CD14-positive monocyte (primary cell): Measurements from ENCODE around the gene NME7. TPM values are rescaled to one million over a fixed set of nuclear protein-coding genes. Genes with fewer than 3 reads are reported as not detected.
A peak's percentile ranks its signal among the peaks of the same experiment; 100 is the strongest.

Source experiments
- DNase-seq, 3 donors: peaks; one replicate each; pipeline ENCODE4 v3.0.0-alpha.2; 2011 to 2022
- H2AFZ ChIP-seq: 2 replicates; pipeline ENCODE4 v1.6.0; 2012; ENCODE audit warnings: mild to moderate bottlenecking, low read depth, low read length, inconsistent platforms; ENCODE audit not compliant: insufficient read depth, poor library complexity, severe bottlenecking
- H3K27ac ChIP-seq, 2 donors: 1 replicate in 1 of 2; 2 replicates in 1 of 2; pipeline ENCODE4 v1.5.1; 2012 to 2013; ENCODE audit warnings: low read length in 2 of 2, control low read depth in 1 of 2, inconsistent platforms in 1 of 2, low read depth in 1 of 2, mild to moderate bottlenecking in 1 of 2
- H3K27me3 ChIP-seq, 2 donors: one replicate each; pipeline versions ENCODE4 v1.6.0 to v1.6.1; 2011 to 2013; ENCODE audit warnings: low read length in 2 of 2; ENCODE audit not compliant: control insufficient read depth in 2 of 2, insufficient read depth in 2 of 2
- H3K36me3 ChIP-seq, 2 donors: replicated peaks in 1 of 2; 1 replicate in 1 of 2; 2 replicates in 1 of 2; pipeline versions ENCODE4 v1.5.1 to v1.6.1; 2012 to 2013; ENCODE audit warnings: low read length in 2 of 2, control low read depth in 1 of 2, inconsistent platforms in 1 of 2, mild to moderate bottlenecking in 1 of 2; ENCODE audit not compliant: insufficient read depth in 2 of 2, control insufficient read depth in 1 of 2
- H3K4me1 ChIP-seq, 2 donors: 1 replicate in 1 of 2; 2 replicates in 1 of 2; pipeline versions ENCODE4 v1.5.1 to v1.6.1; 2012 to 2013; ENCODE audit warnings: low read length in 2 of 2, control low read depth in 1 of 2, inconsistent platforms in 1 of 2, mild to moderate bottlenecking in 1 of 2, moderate library complexity in 1 of 2; ENCODE audit not compliant: insufficient read depth in 2 of 2, control insufficient read depth in 1 of 2
- H3K4me2 ChIP-seq: replicated peaks from 2 replicates; pipeline ENCODE3; 2012; ENCODE audit warnings: low read length, moderate library complexity, mild to moderate bottlenecking; ENCODE audit not compliant: poor library complexity, severe bottlenecking; ENCODE audit errors: extremely low read depth
- H3K4me3 ChIP-seq, 3 experiments: fragments of 200-600 bp in 1 of 3; sonication (generic) in 1 of 3; replicated peaks in 1 of 3; 1 replicate in 2 of 3; 2 replicates in 1 of 3; pipeline ENCODE4 v1.5.1; 2011 to 2013; ENCODE audit warnings: low read length in 3 of 3, mild to moderate bottlenecking in 3 of 3, control low read depth in 2 of 3, low read depth in 2 of 3, inconsistent platforms in 1 of 3, moderate library complexity in 1 of 3
- H3K79me2 ChIP-seq: 2 replicates; pipeline ENCODE4 v1.6.0; 2012; ENCODE audit warnings: mild to moderate bottlenecking, control low read depth, inconsistent platforms, low read length, moderate library complexity; ENCODE audit not compliant: insufficient read depth
- H3K9ac ChIP-seq: 2 replicates; pipeline ENCODE4 v1.6.0; 2017; ENCODE audit warnings: low read length, mild to moderate bottlenecking; ENCODE audit not compliant: insufficient read depth, poor library complexity, severe bottlenecking
- H3K9me3 ChIP-seq, 2 donors: replicated peaks in 1 of 2; 1 replicate in 1 of 2; 2 replicates in 1 of 2; pipeline versions ENCODE4 v1.5.1 to v1.6.1; 2012 to 2013; ENCODE audit warnings: low read length in 2 of 2, control low read depth in 1 of 2; ENCODE audit not compliant: control insufficient read depth in 1 of 2, insufficient read depth in 1 of 2
- H4K20me1 ChIP-seq: 2 replicates; pipeline ENCODE4 v1.6.0; 2012; ENCODE audit warnings: mild to moderate bottlenecking, low read length, control low read depth, moderate library complexity; ENCODE audit not compliant: insufficient read depth
- H3K27ac Mint-ChIP-seq, 7 donors: one replicate each; pipeline ENCODE4 v1.8.0; 2020; ENCODE audit warnings: mild to moderate bottlenecking in 7 of 7, mixed read lengths in 7 of 7, moderate library complexity in 6 of 7, inconsistent platforms in 2 of 7
- H3K27me3 Mint-ChIP-seq, 3 donors: one replicate each; pipeline ENCODE4 v1.8.0; 2021 to 2022; ENCODE audit warnings: low read depth in 3 of 3, mild to moderate bottlenecking in 3 of 3, mixed read lengths in 3 of 3, moderate library complexity in 3 of 3, inconsistent platforms in 1 of 3
- H3K36me3 Mint-ChIP-seq, 2 donors: one replicate each; pipeline ENCODE4 v1.8.0; 2020; ENCODE audit warnings: mixed read lengths in 2 of 2, inconsistent platforms in 1 of 2, mild to moderate bottlenecking in 1 of 2
- H3K4me1 Mint-ChIP-seq: one replicate; pipeline ENCODE4 v1.8.0; 2020; ENCODE audit warnings: mild to moderate bottlenecking, mixed read lengths
- H3K4me3 Mint-ChIP-seq, 2 donors: one replicate each; pipeline ENCODE4 v1.8.0; 2020; ENCODE audit warnings: mild to moderate bottlenecking in 2 of 2, mixed read lengths in 2 of 2, moderate library complexity in 1 of 2
- H3K9me3 Mint-ChIP-seq, 7 donors: one replicate each; pipeline ENCODE4 v1.8.0; 2020 to 2022; ENCODE audit warnings: mixed read lengths in 7 of 7, mild to moderate bottlenecking in 6 of 7, moderate library complexity in 6 of 7, inconsistent platforms in 2 of 7
- CTCF ChIP-seq: fragments of 200-600 bp; IDR thresholded peaks from one replicate; pipeline ENCODE4 v1.8.0; 2022; ENCODE audit warnings: antibody characterized with exemption, mild to moderate bottlenecking
- WGBS: methylation state at CpG from one replicate; pipeline ENCODE4 v1.1.5; 2013; ENCODE audit warnings: missing lambda C conversion rate; ENCODE audit not compliant: insufficient coverage; 5-methylcytosine and 5-hydroxymethylcytosine counted together
- intact Hi-C, 2 donors: fragments of 100-400 bp; cut with micrococcal nuclease; formaldehyde crosslinking; loops; one replicate each; pipeline versions ENCODE4 v1.15.0 to v1.15.1; 2023
- polyA plus RNA-seq, 3 donors: library from polyadenylated mRNA; depleted of rRNA in 1 of 3; unstranded in 2 of 3; stranded (reverse) in 1 of 3; fragments of 300-500 nt in 2 of 3; fragments of >200 nt in 1 of 3; fragmentation: Illumina TruSeq in 2 of 3; gene quantifications; 1 replicate in 2 of 3; 2 replicates in 1 of 3; pipeline ENCODE4 v1.2.3, GENCODE V29; 2012 to 2021

NME7 gene
- polyA plus RNA-seq, 3 donors, result 3.5 to 8.0 (median 6.0) TPM

GRCh38 chr1:169098380-169098779, 269.2 kb downstream of the NME7 start:
- H2AFZ ChIP-seq, result peak overlapping the region; percentile 4
- peaks cover 0 to 3% of the 10 kb centered on the region in 2 donors for H3K27me3 ChIP-seq
- H3K27ac ChIP-seq, result no peak overlapping the region
- H3K27me3 Mint-ChIP-seq, result peaks cover 0 to 4% (median 0%) of the 10 kb centered on the region in 3 donors
- H3K27ac Mint-ChIP-seq, result peak overlapping the region in 1 of 7 donors; percentile 41
- H3K4me3 ChIP-seq, result no peak overlapping the region
- H3K9me3 ChIP-seq, result no peaks in the 10 kb centered on the region
- DNase-seq, result no peak
- H3K4me2 ChIP-seq, result no peak overlapping the region
- no peaks in the 10 kb centered on the region for H3K36me3 Mint-ChIP-seq
- whole genome bisulfite sequencing, result 0% methylated on average over 1 of the region's 1 CpG
- H3K9ac ChIP-seq, result no peak overlapping the region
- H3K4me3 Mint-ChIP-seq, result no peak overlapping the region
- intact Hi-C loops, result no loop called here
- H3K79me2 ChIP-seq, result no peaks in the 10 kb centered on the region
- no peaks in the 10 kb centered on the region for H4K20me1 ChIP-seq
- H3K4me1 Mint-ChIP-seq, result peaks cover 9% of the 10 kb centered on the region
- H3K4me1 ChIP-seq, result peaks cover 0 to 6% of the 10 kb centered on the region in 2 donors
- no peaks in the 10 kb centered on the region for H3K9me3 Mint-ChIP-seq
- TF ChIP-seq CTCF, result no peak
- H3K36me3 ChIP-seq, result no peaks in the 10 kb centered on the region

DNA sequence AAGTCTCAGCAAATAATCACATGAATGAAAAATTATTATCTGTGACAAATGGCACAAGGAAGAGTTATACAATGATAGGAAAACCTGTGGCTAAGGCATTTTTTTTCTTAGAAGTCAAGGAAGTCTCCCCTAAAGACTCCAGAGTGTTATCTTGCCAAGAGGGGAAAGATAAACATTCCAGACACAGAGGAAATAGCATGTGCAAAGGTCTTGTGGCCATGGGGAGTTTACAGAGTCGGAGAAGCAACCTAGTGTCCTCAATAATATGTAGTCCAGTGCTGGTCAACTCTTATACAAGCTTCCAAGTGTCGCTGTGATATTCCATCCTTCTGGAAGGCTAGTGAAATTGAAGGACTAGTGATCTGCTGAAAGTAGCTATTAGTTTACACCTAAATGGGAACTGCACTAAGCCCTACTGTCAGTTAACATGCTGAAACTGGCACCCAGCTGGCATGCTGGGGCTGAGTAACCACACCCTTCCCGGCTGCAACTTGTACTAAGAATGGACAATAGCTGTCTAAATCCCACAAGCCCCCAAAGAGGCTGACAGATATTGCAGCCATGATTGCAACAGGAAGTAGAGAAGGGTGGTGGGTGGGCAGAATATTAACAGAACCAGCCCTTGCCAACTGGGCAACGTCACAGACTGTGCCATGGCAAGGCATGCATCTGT, 272.6 kb downstream of the NME7 start:
- H3K4me3 Mint-ChIP-seq, result no peak overlapping the region
- Histone ChIP-seq H3K36me3 (no peaks in the 10 kb centered on the region), H3K27me3 (no peaks in the 10 kb centered on the region), H3K9me3 (no peaks in the 10 kb centered on the region), H3K4me2 (no peak overlapping the region), H3K4me1 (peaks cover 0 to 6% of the 10 kb centered on the region in 2 donors), H3K4me3 (no peak overlapping the region), H2AFZ (no peak overlapping the region), H3K27ac (no peak overlapping the region), H4K20me1 (no peaks in the 10 kb centered on the region), H3K9ac (no peak overlapping the region), H3K79me2 (no peaks in the 10 kb centered on the region)
- H3K36me3 Mint-ChIP-seq, result no peaks in the 10 kb centered on the region
- H3K4me1 Mint-ChIP-seq, result peaks cover 11% of the 10 kb centered on the region
- H3K9me3 Mint-ChIP-seq, result no peaks in the 10 kb centered on the region
- WGBS, result no CpG with 5 or more reads among the region's 4 CpGs
- DNase-seq, result no peak
- no peak for TF ChIP-seq CTCF
- H3K27ac Mint-ChIP-seq, result no peak overlapping the region
- intact Hi-C loops, result no loop called here
- H3K27me3 Mint-ChIP-seq, result no peaks in the 10 kb centered on the region
